Left lung (tissue), 10 donors: ENCODE results near the gene DMRT2. TPM values are rescaled to one million over a fixed set of nuclear protein-coding genes. Genes with fewer than 3 reads are reported as not detected.
A peak's percentile ranks its signal among the peaks of the same experiment; 100 is the strongest.

Experiments
- ATAC-seq: fragments of 200-7000 bp; cut with Tn5 transposase; one replicate; pipeline ENCODE4 v1.9.1; 2020; ENCODE audit warnings: moderate library complexity
- DNase-seq, 4 donors: peaks; one replicate each; pipeline ENCODE4 v3.0.0-alpha.2; 2013 to 2020
- H3K27ac ChIP-seq, 2 donors: fragments of 200-600 bp; sonication (generic) in 1 of 2; one replicate each; pipeline versions ENCODE4 v1.5.0 to v1.8.0; 2020 to 2021
- H3K27me3 ChIP-seq, 2 donors: fragments of 200-600 bp; sonication (generic) in 1 of 2; one replicate each; pipeline versions ENCODE4 v1.5.0 to v1.8.0; 2020 to 2021
- H3K36me3 ChIP-seq, 2 donors: fragments of 200-600 bp; sonication (generic) in 1 of 2; one replicate each; pipeline versions ENCODE4 v1.5.0 to v1.8.0; 2020 to 2021
- H3K4me1 ChIP-seq, 2 donors: fragments of 200-600 bp; one replicate each; pipeline ENCODE4 v1.8.0; 2021
- H3K4me3 ChIP-seq, 2 donors: fragments of 200-600 bp; sonication (generic) in 1 of 2; one replicate each; pipeline versions ENCODE4 v1.5.0 to v1.8.0; 2020 to 2021; ENCODE audit warnings: mild to moderate bottlenecking in 1 of 2
- H3K9me3 ChIP-seq, 2 donors: fragments of 200-600 bp; sonication (generic) in 1 of 2; one replicate each; pipeline versions ENCODE4 v1.5.0 to v1.8.0; 2020 to 2021
- CTCF ChIP-seq, 2 donors: fragments of 200-600 bp; sonication (generic) in 1 of 2; IDR thresholded peaks; one replicate each; pipeline versions ENCODE4 v1.5.0 to v1.8.0; 2021; ENCODE audit warnings: antibody characterized with exemption in 2 of 2
- intact Hi-C, 2 donors: fragments of 100-400 bp; cut with DNase I; formaldehyde crosslinking; loops; one replicate each; pipeline versions ENCODE4 v1.11.2 to v1.14.2; 2022
- polyA plus RNA-seq, 6 donors: library from polyadenylated mRNA; unstranded; fragments of 120-200 nt; gene quantifications; one replicate each; pipeline ENCODE4 v1.2.1, GENCODE V29; 2013; ENCODE audit not compliant: insufficient read length in 6 of 6
- total RNA-seq, 2 donors: library from RNA; stranded (reverse); fragmentation: NEBNext Ultra II Directional; extraction: Animal tissue kit (Norgen Biotek cat#: 25700); gene quantifications; one replicate each; pipeline ENCODE4 v1.2.1, GENCODE V29; 2021
- donor health status: DM: no; HTN: yes; CAD: no.
- donor health status: DM: no; HTN: no; CAD: no.

The DMRT2 gene
- total and polyA plus RNA-seq, 8 donors, result 0.09 to 0.76 (median 0.29) TPM; not detected in 4

GRCh38 chr9:1083325-1083913, 33.3 kb downstream of the DMRT2 start:
- no peak for TF ChIP-seq CTCF (IDR thresholded peaks at IDR 0.05)
- Histone ChIP-seq H3K27me3 (peaks cover 7 to 10% of the 10 kb centered on the region in 2 donors), H3K4me1 (no peaks in the 10 kb centered on the region), H3K36me3 (no peaks in the 10 kb centered on the region), H3K4me3 (peak overlapping the region in 1 of 2 donors; percentile 12), H3K27ac (no peak overlapping the region), H3K9me3 (no peaks in the 10 kb centered on the region)
- ATAC-seq, result peak; percentile 86
- DNase-seq, result peak; percentile 15 to 75 (median 42)
- intact Hi-C loops, result no loop called here

GRCh38 chr9:1085086-1085485, 34.9 kb downstream of the DMRT2 start:
- Histone ChIP-seq H3K4me1 (no peaks in the 10 kb centered on the region), H3K27me3 (peaks cover 7 to 10% of the 10 kb centered on the region in 2 donors), H3K4me3 (no peak overlapping the region), H3K36me3 (no peaks in the 10 kb centered on the region), H3K9me3 (no peaks in the 10 kb centered on the region), H3K27ac (no peak overlapping the region)
- ATAC-seq, result no peak
- DNase-seq, result no peak
- intact Hi-C loops, result no loop called here
- no peak for TF ChIP-seq CTCF (IDR thresholded peaks at IDR 0.05)

GRCh38 chr9:1086517-1086916, 36.4 kb downstream of the DMRT2 start:
- intact Hi-C loops, result no loop called here
- ATAC-seq (no peak), DNase-seq (no peak)
- TF ChIP-seq CTCF (IDR thresholded peaks at IDR 0.05), result no peak
- Histone ChIP-seq H3K4me1 (no peaks in the 10 kb centered on the region), H3K4me3 (no peak overlapping the region), H3K36me3 (no peaks in the 10 kb centered on the region), H3K9me3 (no peaks in the 10 kb centered on the region), H3K27ac (no peak overlapping the region), H3K27me3 (peaks cover 0 to 10% of the 10 kb centered on the region in 2 donors)

GRCh38 chr9:1087120-1087881, 37.1 kb downstream of the DMRT2 start:
- peaks cover 0 to 10% of the 10 kb centered on the region in 2 donors for H3K27me3 ChIP-seq
- no peak for ATAC-seq
- DNase-seq, result no peak
- no peaks in the 10 kb centered on the region for H3K9me3 ChIP-seq
- H3K4me1 ChIP-seq, result no peaks in the 10 kb centered on the region
- H3K4me3 ChIP-seq, result no peak overlapping the region
- no peak for TF ChIP-seq CTCF (IDR thresholded peaks at IDR 0.05)
- H3K27ac ChIP-seq, result no peak overlapping the region
- no peaks in the 10 kb centered on the region for H3K36me3 ChIP-seq
- intact Hi-C loops, result no loop called here

GRCh38 chr9:1094749-1095148, 44.6 kb downstream of the DMRT2 start:
- DNase-seq, result no peak
- H3K27me3 ChIP-seq, result no peaks in the 10 kb centered on the region
- intact Hi-C loops, result no loop called here

More at GRCh38 chr9:1094749-1095148, 44.6 kb downstream of the DMRT2 start:
- H3K36me3 ChIP-seq, result no peaks in the 10 kb centered on the region
- no peaks in the 10 kb centered on the region for H3K4me1 ChIP-seq
- no peaks in the 10 kb centered on the region for H3K9me3 ChIP-seq
- no peak for ATAC-seq
- TF ChIP-seq CTCF (IDR thresholded peaks at IDR 0.05), result no peak
- H3K27ac ChIP-seq, result no peak overlapping the region
- no peak overlapping the region for H3K4me3 ChIP-seq
